ENCODE measurements around the gene RAVER1.

DNA sequence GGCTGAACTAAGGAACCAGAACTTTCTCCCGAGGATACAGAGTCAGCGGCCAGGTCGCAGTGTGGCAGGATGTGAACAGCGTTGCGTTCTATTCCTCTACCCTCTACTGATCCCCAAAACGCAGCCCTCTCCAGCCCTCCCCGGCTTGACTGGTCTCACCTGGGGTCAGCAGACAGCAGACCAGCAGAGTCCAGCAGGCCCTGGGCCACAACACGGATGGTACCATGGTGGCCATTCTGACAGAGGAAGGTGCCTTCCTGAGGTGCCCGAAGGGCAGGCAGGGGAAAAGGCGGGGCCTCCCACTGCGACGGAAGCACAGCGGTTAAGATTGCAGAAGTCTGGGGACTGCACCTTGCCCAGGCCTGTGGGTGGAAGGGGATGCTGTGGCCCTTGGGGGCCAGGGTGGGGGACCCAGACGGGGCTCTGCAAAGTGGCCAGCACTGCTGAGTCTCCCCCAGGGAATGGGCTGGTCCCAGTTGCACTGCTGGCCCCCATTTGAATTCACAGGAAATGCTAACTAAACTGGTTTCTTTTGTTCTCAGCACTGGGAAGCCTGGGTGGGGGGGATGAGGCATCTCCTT lies 6.1 kb upstream of the RAVER1 start, which contains the start of gene ICAM3:
- TF ChIP-seq, protein P1, sequence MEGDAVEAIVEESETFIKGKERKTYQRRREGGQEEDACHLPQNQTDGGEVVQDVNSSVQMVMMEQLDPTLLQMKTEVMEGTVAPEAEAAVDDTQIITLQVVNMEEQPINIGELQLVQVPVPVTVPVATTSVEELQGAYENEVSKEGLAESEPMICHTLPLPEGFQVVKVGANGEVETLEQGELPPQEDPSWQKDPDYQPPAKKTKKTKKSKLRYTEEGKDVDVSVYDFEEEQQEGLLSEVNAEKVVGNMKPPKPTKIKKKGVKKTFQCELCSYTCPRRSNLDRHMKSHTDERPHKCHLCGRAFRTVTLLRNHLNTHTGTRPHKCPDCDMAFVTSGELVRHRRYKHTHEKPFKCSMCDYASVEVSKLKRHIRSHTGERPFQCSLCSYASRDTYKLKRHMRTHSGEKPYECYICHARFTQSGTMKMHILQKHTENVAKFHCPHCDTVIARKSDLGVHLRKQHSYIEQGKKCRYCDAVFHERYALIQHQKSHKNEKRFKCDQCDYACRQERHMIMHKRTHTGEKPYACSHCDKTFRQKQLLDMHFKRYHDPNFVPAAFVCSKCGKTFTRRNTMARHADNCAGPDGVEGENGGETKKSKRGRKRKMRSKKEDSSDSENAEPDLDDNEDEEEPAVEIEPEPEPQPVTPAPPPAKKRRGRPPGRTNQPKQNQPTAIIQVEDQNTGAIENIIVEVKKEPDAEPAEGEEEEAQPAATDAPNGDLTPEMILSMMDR (IDR thresholded peaks at IDR 0.05): no peak
- TF ChIP-seq POLR2A (IDR thresholded peaks at IDR 0.05): no peak

Measured in stomach (tissue), 4 donors.